Keratinocyte (primary cell): ENCODE measurements around the gene GNB4. TPM values are rescaled to one million over a fixed set of nuclear protein-coding genes. Genes with fewer than 3 reads are reported as not detected.

Source experiments
- DNase-seq: peaks from one replicate; pipeline ENCODE4 v3.0.0-alpha.2; 2011; ENCODE audit warnings: low read depth, missing footprints, low spot score
- FAIRE-seq: peaks from 2 replicates; lab custom pipeline; 2011; peaks lifted over from hg19 to GRCh38; lab: Jason Lieb, UNC
- H2AFZ ChIP-seq: 2 replicates; pipeline ENCODE4 v1.6.0; 2012; ENCODE audit warnings: low read length, control low read depth, inconsistent platforms; ENCODE audit not compliant: control insufficient read depth
- H3K27ac ChIP-seq: 2 replicates; pipeline ENCODE4 v1.5.1; 2011; ENCODE audit warnings: low read length; ENCODE audit not compliant: control insufficient read depth, insufficient read depth
- H3K27me3 ChIP-seq: 3 replicates; pipeline ENCODE4 v1.6.0; 2011; ENCODE audit warnings: low read length; ENCODE audit not compliant: control insufficient read depth, insufficient read depth; ENCODE audit errors: extremely low read depth
- H3K36me3 ChIP-seq, 2 experiments: 2 replicates in 1 of 2; 3 replicates in 1 of 2; pipeline ENCODE4 v1.5.1; 2011; ENCODE audit warnings: low read length in 2 of 2, mild to moderate bottlenecking in 1 of 2; ENCODE audit not compliant: control insufficient read depth in 2 of 2, insufficient read depth in 2 of 2; ENCODE audit errors: extremely low read depth in 1 of 2
- H3K4me1 ChIP-seq: 3 replicates; pipeline ENCODE4 v1.5.1; 2011; ENCODE audit warnings: low read length; ENCODE audit not compliant: control insufficient read depth, insufficient read depth; ENCODE audit errors: extremely low read depth
- H3K4me2 ChIP-seq: 3 replicates; pipeline ENCODE4 v1.6.0; 2011; ENCODE audit warnings: low read depth, low read length; ENCODE audit not compliant: control insufficient read depth, insufficient read depth; ENCODE audit errors: extremely low read depth
- H3K4me3 ChIP-seq, 3 experiments: fragments of 200-600 bp in 1 of 3; sonication (generic) in 1 of 3; 2 replicates in 2 of 3; 3 replicates in 1 of 3; pipeline ENCODE4 v1.5.1; 2011 to 2016; ENCODE audit warnings: low read length in 3 of 3, mild to moderate bottlenecking in 3 of 3, control low read depth in 2 of 3, inconsistent platforms in 1 of 3, low read depth in 1 of 3, mixed read lengths in 1 of 3, mixed run types in 1 of 3, moderate library complexity in 1 of 3; ENCODE audit not compliant: control insufficient read depth in 2 of 3, insufficient read depth in 2 of 3; ENCODE audit errors: extremely low read depth in 1 of 3
- H3K79me2 ChIP-seq: 2 replicates; pipeline ENCODE4 v1.6.0; 2012; ENCODE audit warnings: low read length; ENCODE audit not compliant: control insufficient read depth, insufficient read depth
- H3K9ac ChIP-seq: 3 replicates; pipeline ENCODE4 v1.6.0; 2011; ENCODE audit warnings: low read length; ENCODE audit not compliant: control insufficient read depth, insufficient read depth; ENCODE audit errors: extremely low read depth
- H3K9me1 ChIP-seq: 3 replicates; pipeline ENCODE4 v1.6.0; 2011; ENCODE audit warnings: low read length; ENCODE audit not compliant: control insufficient read depth, insufficient read depth; ENCODE audit errors: extremely low read depth
- H3K9me3 ChIP-seq: 2 replicates; pipeline ENCODE4 v1.5.1; 2012; ENCODE audit warnings: low read depth, low read length; ENCODE audit not compliant: control insufficient read depth
- H4K20me1 ChIP-seq: 3 replicates; pipeline ENCODE4 v1.6.0; 2011; ENCODE audit warnings: low read length; ENCODE audit not compliant: control insufficient read depth, insufficient read depth; ENCODE audit errors: extremely low read depth
- EZH2 ChIP-seq: IDR thresholded peaks from one replicate; pipeline ENCODE4 v1.6.1; 2012; ENCODE audit warnings: inconsistent platforms, mild to moderate bottlenecking, low read length, moderate library complexity
- dilution Hi-C: fragments of 300-500 bp; cut with MboI; formaldehyde crosslinking; loops from one replicate; pipeline ENCODE4 v1.7.0; 2020; ENCODE audit warnings: low sequenced_read_pairs; ENCODE audit not compliant: extremely low pct_ligation_motif_present
- polyA plus RNA-seq, 5 experiments: library from polyadenylated mRNA; depleted of rRNA in 3 of 5; stranded (reverse) in 3 of 5; stranded (forward) in 1 of 5; unstranded in 1 of 5; fragments of >200 nt; gene quantifications; 1 replicate in 1 of 5; 2 replicates in 3 of 5; 3 replicates in 1 of 5; pipeline versions ENCODE4 v1.2.1 to v1.2.3, GENCODE V29; 2011 to 2012; ENCODE audit warnings: missing spikeins in 2 of 5, low read depth in 1 of 5, low replicate concordance in 1 of 5
- TF ChIP-seq, protein P1 (sequence below), 3 experiments: IDR thresholded peaks in 1 of 3; conservative IDR thresholded peaks in 1 of 3; optimal IDR thresholded peaks in 1 of 3; 2 replicates in 2 of 3; 3 replicates in 1 of 3; pipeline versions ENCODE3 to v1.5.1; 2011; ENCODE audit warnings: low read length in 3 of 3, mild to moderate bottlenecking in 3 of 3, moderate library complexity in 2 of 3, control low read depth in 1 of 3, inconsistent platforms in 1 of 3; ENCODE audit not compliant: insufficient read depth in 2 of 3; ENCODE audit errors: extremely low read depth in 1 of 3

The GNB4 gene
- polyA plus RNA-seq, 1 donor (not counting 4 experiments of a cell fraction or from before 2014, with no cell fraction given): 51.1 TPM

DNA sequence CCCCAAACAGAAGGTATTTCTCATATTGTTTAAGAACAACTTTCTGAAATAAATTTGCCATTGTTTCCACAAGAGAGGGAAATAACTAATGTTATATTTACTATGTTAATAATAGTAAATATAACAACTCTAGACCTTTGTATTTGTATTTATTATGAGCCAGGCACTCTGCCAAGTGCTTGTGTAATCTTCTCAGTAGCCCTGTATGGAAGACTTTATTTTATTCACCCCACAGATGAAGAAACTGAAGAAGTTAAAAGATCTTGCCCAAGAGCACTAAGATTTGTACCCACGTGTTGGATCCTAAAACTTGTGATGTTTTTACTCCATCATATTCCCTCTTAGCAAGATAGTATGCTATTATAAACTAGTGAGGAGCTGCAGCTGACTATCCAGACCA is 12.0 kb upstream of the GNB4 start:
- Histone ChIP-seq H3K27ac (no peak overlapping the region), H3K27me3 (no peaks in the 10 kb centered on the region), H4K20me1 (no peaks in the 10 kb centered on the region), H3K9ac (no peak overlapping the region), H3K9me3 (no peaks in the 10 kb centered on the region), H3K4me1 (peaks cover 9% of the 10 kb centered on the region), H2AFZ (peak overlapping the region; percentile 13), H3K79me2 (no peaks in the 10 kb centered on the region), H3K9me1 (no peaks in the 10 kb centered on the region), H3K4me3 (no peak overlapping the region), H3K36me3 (no peaks in the 10 kb centered on the region), H3K4me2 (no peak overlapping the region)
- FAIRE-seq: peak; percentile 23
- no peak for DNase-seq
- TF ChIP-seq, protein P1, sequence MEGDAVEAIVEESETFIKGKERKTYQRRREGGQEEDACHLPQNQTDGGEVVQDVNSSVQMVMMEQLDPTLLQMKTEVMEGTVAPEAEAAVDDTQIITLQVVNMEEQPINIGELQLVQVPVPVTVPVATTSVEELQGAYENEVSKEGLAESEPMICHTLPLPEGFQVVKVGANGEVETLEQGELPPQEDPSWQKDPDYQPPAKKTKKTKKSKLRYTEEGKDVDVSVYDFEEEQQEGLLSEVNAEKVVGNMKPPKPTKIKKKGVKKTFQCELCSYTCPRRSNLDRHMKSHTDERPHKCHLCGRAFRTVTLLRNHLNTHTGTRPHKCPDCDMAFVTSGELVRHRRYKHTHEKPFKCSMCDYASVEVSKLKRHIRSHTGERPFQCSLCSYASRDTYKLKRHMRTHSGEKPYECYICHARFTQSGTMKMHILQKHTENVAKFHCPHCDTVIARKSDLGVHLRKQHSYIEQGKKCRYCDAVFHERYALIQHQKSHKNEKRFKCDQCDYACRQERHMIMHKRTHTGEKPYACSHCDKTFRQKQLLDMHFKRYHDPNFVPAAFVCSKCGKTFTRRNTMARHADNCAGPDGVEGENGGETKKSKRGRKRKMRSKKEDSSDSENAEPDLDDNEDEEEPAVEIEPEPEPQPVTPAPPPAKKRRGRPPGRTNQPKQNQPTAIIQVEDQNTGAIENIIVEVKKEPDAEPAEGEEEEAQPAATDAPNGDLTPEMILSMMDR (optimal IDR thresholded peaks at IDR 0.05 in 1 of 3, IDR thresholded peaks at IDR 0.05 in 1 of 3, conservative IDR thresholded peaks at IDR 0.05 in 1 of 3; ENCODE audit: extremely low read depth in 1 of 3, insufficient read depth in 2 of 3, low read length in 3 of 3): no peak
- no peak for TF ChIP-seq EZH2
- dilution Hi-C loops: no loop called here

DNA sequence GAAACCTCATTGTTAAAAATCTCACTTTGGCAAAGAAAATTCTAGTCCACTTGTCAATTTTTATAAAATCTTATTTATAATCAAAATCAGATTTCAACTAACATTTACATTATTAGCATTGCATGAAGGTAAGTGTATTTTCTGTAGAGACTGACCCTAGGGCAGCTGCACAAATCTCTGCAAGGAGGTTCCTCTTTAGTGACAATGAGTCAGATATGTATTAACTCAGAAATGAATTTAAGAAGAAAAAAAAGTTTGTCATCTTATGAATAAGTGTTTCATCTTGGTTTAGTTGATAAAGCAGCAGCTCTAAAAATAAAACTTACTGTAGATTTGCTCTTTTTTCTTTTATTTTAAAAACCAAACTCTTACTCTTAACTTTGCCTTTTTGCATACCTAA is 9.0 kb upstream of the GNB4 start:
- DNase-seq (no peak), FAIRE-seq (no peak)
- Histone ChIP-seq H4K20me1 (no peaks in the 10 kb centered on the region), H3K9me3 (no peaks in the 10 kb centered on the region), H3K9me1 (no peaks in the 10 kb centered on the region), H3K27ac (no peak overlapping the region), H2AFZ (no peak overlapping the region), H3K9ac (no peak overlapping the region), H3K27me3 (no peaks in the 10 kb centered on the region), H3K36me3 (no peaks in the 10 kb centered on the region), H3K79me2 (no peaks in the 10 kb centered on the region), H3K4me3 (no peak overlapping the region), H3K4me2 (no peak overlapping the region), H3K4me1 (peaks cover 18% of the 10 kb centered on the region)
- dilution Hi-C loops: no loop called here
- TF ChIP-seq, protein P1 (optimal IDR thresholded peaks at IDR 0.05 in 1 of 3, IDR thresholded peaks at IDR 0.05 in 1 of 3, conservative IDR thresholded peaks at IDR 0.05 in 1 of 3; ENCODE audit: extremely low read depth in 1 of 3, insufficient read depth in 2 of 3, low read length in 3 of 3): no peak
- no peak for TF ChIP-seq EZH2
